Stimulated activated CD8-positive, alpha-beta memory T cell treated with anti-CD3 and anti-CD28 coated beads, Interleukin-7, amount 100 ng/mL, for 1 hour (primary cell): ENCODE measurements around the gene GLTP.
A peak's percentile ranks its signal among the peaks of the same experiment; 100 is the strongest.

Experiments used
- DNase-seq, 2 donors: peaks; one replicate each; pipeline ENCODE4 v3.0.0-alpha.2; 2020; ENCODE audit warnings: low read depth in 2 of 2

The GLTP gene

DNA sequence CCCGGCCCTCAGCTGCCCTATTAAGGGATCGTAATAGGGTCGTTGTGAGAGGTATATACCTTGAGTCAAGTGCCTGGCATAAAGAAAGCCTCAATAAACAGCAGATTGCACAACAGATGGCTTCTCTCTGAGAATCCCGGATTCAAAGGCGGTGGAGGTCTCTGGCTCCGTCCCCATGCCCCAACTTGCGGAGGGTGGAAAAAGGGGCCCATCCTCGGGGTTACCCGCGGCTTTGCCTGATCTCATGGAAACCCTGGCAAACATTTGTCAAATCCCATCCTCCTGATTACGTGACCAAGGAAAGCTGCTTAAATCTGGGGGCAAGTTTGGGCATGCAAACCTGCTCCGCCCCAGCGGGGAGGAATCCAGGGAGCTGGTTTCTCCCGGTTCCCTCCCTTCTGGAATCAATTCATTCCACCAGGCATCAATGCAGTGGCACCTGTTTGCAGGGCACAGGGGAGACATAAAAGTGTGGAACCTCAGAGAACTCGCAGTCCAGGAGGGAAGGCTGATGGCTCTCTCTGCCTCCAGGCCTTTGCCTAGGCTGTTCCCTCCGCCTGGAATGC is 59.4 kb downstream of the GLTP start:
- DNase-seq, result no peak

- DNase-seq, result no peak
Observed at GRCh38 chr12:109818905-109819500, 61.3 kb downstream of the GLTP start.

DNA sequence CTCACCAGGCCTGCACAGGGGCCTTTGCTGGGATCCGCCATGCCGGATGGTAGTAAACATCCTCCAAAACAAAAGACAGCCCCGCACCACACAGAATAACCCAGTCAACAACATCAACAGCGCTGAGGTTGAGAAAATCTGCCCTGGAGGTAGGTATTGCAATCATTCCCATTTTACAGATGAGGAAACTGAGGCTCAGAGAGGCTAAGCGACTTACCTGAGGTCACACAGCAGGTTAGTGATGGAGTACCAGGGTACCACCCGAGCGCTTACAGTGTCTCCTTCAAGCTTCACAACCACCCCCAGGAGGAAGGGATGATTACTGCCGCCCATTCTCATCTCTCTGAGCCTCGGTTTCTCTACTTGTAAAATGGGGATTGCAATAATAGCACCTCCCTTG is 62.1 kb downstream of the GLTP start:
- DNase-seq, result no peak

GRCh38 chr12:109817627-109818231 is 62.6 kb downstream of the GLTP start:
- DNase-seq, result no peak

DNA sequence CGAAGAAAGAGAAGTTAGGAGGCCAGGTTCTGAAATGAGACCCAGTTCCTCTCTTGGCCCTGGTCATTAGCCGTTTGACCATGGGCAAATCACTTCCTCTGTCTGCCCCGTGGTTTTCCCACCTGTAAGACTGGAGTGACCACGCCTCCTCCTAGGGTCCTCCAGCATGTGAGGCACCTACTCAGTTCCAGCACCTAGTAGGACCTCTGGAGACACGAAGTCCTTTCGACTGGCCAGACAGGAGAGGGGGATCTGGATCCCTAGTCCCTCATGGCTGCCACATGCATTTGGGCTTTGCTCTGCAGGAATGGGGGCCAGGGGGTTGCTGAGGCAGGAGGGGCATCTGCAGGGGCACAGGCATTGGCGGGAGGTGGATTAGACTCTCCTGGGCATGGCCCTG is 63.5 kb downstream of the GLTP start:
- DNase-seq, result no peak

GRCh38 chr12:109815757-109816617 is 64.4 kb downstream of the GLTP start:
- DNase-seq, result no peak

DNA sequence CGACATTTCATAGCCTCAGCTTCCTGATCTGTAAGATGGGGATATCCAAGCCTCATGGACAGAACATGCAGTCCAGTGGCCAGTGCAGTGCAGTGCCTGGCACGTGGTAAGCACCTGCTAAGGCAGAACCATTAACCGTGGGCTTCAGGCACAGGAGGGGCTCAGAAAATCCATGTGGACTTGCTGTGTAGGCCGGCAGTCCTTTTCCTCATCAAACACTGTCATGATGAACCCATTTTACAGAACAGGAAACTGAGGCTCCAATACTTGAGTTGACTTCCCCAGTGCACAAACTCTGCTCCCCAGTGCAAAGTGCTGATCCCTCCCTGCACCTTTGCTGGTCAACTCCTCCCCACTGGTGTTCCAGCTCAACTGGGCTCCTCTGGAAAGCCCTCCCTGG is 65.1 kb downstream of the GLTP start:
- DNase-seq, result no peak

DNA sequence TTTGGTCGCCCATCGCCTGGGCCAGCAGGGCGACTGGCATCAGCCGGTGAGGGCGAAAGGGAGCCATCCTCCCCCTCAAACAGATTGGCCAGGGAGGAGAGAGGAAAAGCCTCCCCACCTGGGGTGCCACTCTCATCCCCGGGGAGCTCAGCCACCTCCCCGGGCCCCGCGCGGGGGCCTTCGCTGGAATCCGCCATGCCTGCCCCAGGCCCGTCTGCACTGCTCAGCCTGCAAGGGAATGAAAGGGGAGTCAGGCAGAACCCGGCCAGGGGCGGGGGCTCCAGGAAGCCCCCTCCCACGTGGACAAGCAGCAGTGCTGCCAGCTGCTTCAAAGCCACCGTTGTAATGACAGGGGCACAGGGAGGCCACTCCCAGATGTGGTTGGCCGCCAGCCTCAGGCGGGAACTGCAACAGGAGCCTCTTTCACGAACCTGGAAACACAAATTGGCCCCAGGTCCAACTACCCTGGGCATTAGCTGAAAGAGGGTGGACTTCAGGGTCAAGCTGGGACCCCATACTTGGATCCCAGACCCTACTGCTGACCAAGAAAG is 65.7 kb downstream of the GLTP start:
- DNase-seq, result no peak

- no peak for DNase-seq
Observed at GRCh38 chr12:109813810-109814416, 66.4 kb downstream of the GLTP start.

GRCh38 chr12:109811624-109811995 is 68.7 kb downstream of the GLTP start:
- no peak for DNase-seq

- DNase-seq, result no peak
Observed at GRCh38 chr12:109810954-109811623, 69.3 kb downstream of the GLTP start.

GRCh38 chr12:109808876-109809646 is 71.3 kb downstream of the GLTP start:
- DNase-seq, result no peak

GRCh38 chr12:109807954-109808643 is 72.2 kb downstream of the GLTP start:
- DNase-seq, result no peak

GRCh38 chr12:109804820-109805761 is 75.2 kb downstream of the GLTP start:
- DNase-seq, result peak; percentile 32 to 41

DNA sequence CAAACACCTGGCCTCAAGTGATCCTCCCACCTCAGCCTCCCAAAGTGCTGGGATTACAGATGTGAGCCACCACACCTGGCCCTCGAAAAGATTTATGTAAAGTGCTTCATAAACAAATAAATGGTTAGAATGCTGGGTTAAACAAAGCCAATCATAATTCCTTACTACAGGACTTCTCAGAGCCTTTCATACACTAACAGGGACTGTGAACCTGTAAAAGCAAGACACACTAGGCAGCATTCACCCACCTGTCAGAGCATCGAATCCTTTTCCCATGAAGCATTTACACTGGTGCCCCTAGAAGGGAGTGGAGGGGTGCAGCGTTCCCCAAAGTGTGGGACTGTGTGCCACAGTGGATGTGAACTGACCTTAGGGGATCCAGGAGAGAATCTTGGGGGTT is 76.7 kb downstream of the GLTP start:
- DNase-seq, result no peak

DNA sequence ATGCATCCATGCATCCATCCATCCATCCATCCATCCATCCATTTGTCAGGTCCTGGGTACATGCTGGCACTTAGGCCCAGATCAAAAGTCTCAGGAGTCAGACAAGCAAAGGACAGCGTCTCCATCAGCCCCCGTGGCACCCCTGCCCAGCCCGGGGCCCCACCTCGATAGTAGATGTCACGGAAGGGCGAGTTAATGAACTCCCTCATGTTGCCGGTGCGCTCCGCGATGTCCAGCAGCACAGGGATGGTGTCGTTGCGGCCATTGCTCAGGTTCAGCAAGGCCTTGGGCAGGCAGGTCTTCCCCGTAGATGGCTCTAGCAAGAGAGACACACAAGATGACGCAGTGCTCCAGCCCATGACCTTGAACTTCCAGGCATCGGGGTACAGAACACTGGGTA is 77.5 kb downstream of the GLTP start:
- no peak for DNase-seq
